CD4-positive, alpha-beta T cell treated with Interleukin-15 for 4 hours (primary cell): ENCODE results near the gene HECW1.
"Not testable (repeated sequence)": the region's sequence is repeated elsewhere in the genome, so short reads cannot be mapped to it uniquely, and the experiment has no call there.

ENCODE experiments used
- DNase-seq: peaks from one replicate; pipeline ENCODE4 v3.0.0-alpha.2; 2020; ENCODE audit warnings: low spot score

HECW1 gene

DNA sequence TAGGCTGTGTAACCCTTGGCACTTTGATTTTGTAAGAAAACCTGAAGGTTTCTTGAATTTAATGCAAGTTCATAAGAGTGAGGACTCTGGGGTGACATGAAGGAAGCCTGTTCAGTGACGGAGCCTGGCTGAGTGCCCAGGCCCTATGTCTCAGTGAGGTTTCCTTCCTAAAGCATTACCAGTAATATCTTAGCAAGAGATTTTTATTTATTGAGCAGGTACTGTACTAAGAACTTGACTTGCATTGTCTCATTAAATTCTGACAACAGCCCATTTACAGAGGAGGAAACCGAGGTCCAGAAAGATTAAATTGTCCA is 197.2 kb downstream of the HECW1 start:
- DNase-seq, result no peak

DNA sequence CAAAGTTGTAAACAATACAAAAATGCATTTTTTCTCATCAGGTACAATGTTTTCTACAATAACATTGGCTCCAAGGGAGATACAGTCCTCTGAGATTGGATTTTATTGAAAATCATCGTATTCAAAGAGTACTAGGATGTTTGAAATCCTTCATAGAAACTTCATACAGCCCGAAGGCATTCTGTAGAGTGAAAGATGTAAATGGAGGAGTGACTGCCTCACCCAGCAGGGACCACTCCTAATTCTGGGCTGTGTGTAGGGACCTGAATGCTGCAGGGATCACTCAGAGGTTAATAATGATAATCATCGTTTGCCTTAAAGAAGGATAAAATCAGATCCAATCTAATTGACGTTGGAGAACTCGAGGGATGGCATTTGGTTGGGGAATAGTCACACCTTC is 198.6 kb downstream of the HECW1 start:
- no peak for DNase-seq

DNA sequence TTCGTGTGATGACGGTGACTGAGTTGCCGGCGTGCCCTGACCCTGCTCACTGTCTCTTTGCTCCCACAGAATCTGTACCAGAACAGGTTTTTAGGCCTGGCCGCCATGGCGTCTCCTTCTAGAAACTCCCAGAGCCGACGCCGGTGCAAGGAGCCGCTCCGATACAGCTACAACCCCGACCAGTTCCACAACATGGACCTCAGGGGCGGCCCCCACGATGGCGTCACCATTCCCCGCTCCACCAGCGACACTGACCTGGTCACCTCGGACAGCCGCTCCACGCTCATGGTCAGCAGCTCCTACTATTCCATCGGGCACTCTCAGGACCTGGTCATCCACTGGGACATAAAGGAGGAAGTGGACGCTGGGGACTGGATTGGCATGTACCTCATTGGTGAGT is 199.2 kb downstream of the HECW1 start:
- no peak for DNase-seq

DNA sequence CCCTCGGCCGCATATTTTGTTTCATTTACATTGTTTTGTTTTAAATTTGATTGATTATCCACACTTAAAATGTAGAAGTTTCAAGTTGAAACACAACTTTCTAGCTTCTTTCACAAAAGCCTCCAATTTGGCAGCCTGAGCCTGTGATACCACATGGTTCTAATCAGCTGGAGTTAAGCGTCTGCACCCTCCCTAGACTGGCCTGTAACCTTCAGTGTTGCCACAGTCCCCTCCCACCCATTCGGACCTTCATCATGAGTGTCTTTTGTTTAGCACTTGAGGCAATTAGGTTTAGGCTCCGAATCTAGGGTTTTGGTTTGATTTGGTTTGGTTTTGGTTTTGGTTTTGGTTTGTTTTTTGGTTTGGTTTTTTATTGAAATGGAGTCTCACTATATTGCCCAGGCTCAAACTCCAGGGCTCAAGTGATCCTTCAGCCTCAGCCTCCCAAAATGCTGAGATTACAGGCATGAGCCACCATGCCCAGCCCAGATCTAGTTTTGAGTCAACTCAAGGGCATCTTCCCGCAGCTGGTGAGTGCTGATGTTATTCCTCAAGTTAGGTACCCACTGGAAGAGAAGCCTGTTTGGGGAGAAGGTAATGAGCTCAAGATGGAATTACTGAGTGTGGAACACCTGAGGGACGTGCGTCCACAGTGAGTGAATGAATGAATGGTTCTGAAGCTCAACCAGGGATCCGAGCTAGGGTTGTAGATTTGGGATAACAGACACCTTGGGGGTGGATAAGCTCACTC is 201.4 kb downstream of the HECW1 start:
- no peak for DNase-seq

DNA sequence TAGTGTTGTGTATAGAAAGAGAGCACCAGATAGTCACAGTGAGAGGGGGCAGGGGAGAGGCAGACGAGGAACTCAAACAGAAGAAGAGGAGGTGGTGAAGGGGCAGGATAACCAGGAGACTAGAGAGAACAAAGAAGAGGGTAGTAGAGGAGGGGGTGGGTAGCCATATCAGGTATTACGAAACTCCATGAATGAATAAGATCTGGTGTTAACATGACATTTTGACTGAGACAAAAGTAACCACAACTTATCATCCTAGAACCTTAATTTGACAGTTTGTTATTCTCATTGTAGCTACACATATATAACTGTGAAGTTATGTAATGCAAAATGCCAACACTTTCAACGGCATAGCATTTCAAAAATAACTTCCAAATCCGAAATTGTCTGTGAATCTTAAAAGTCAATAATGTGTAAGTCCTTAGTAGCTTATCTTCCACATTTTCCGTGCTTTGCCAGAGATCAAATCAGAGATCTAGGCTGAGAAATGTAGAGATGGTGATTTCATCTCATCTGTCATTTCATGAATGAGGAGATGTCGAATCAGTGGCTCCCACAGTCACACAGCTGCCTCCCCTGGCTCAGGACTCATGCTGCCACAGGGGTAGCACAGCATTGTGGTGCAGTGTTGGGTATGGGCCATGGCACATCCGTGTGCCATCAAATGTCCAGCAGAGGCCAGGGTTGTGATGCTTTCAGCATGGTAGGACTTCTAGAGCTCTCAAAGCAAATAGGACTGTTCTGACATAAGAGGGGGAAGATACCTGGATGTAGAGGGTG is 202.1 kb downstream of the HECW1 start:
- DNase-seq, result no peak

DNA sequence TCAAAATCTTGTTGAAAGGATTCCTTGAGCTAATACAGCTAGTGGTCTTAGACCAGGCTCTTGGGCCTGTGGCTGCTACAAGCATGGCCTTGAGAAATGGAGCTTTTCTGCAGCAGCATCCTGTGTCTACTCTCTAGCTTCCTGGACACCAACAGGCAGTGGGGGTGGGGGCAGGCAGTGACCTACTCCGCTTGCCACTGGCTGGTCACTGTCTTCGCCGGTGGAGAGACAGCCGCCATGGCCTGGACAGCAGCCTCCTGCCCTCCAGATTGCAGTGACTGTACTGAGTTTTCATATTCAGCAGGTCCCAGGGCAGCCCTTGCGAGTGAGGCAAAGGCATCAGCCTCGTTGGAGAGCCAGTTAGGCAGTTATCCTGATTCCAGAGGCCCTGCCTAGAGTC is 204.6 kb downstream of the HECW1 start:
- no peak for DNase-seq

DNA sequence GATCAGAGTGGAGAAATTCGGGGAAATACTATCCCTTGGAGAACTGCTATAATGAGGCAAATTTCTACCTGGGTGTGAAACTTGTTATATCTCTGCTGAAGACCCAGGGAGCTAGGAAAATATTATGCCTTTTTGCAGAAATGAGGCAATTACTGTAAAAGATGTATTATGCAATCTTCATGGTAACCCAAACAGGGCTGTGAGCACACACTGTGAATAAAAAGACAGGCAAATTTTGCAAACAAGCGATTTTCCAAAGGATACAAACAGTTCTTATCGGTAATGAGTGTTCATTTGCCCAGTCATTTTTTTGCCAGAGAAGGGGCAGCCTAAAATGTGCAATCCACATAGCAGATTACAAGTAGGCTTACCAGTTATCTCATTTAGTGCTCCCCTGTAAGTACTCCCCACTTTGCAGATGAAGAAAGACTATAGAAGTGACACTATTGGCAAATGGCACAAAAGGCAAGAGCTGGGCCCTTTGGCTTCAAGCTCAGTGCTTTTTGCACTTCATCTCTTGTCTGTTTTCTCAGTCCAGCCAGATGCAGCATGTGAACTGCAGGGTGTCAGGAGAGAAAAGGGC is 205.8 kb downstream of the HECW1 start:
- no peak for DNase-seq

DNA sequence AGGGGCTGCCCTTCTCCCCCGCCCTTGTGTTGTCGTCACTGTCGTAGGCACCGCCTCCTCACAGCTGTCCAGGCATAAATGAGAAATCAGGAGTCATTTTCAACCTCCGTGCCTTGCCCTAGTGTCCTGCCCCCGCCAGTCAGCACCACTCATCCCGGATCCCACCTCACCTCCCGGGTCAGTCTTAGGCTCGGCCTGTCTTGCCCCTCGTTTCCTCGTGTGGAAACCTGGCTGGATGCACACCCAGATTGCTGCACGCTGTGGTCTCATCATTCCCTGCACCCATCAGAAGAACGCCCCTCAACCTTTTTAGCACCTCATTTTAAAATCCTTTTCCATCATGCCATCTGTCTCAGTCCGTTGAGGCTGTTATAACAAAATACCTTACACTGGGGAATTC is 213.1 kb downstream of the HECW1 start:
- no peak for DNase-seq

DNA sequence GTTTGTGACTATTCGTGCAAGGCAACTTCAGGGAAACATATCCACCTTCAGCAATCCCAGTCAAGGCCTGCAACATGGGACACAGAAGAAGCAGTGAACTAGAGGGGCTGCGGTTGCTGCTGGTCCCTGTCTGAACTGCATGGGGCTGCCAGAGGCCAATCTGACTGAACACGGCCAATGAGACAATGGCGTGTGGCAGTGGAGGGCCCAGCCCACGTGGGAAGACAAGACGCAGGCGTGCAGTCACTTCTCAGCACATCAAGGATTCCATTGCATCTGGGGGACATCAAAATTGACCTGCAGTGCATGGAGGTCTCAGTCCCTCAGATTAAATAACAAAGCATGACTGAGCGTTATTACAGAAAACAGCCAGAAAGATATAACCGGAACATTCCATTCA is 215.9 kb downstream of the HECW1 start:
- DNase-seq, result no peak

DNA sequence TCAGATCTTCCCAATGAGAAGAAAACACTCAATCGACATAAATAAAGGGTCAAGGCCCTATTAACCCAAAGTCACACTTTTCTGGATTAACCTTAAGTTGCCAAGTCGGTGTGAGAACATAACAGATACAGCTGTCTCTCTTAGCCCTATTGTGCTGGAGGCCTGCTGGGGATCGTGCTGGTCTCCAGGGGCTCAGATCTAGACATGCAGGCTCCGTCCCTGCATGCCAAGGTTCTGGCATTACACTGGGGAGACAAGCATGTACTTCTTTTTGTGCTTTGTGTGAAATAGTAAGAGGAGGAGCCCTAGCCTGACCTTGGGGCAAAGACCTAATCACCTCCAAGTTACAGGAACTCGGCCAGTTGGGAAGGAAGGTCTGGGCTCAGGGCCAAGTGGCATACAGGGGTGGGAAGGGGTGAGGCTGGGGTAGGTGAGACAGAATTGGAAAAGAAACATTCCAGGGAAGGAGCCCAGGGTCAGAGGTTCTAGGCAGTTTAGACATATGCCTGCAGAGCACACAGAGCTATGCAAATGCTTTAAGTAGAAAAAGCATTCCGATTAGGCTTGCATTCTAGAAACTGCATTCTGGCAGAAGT is 216.4 kb downstream of the HECW1 start:
- no peak for DNase-seq

DNA sequence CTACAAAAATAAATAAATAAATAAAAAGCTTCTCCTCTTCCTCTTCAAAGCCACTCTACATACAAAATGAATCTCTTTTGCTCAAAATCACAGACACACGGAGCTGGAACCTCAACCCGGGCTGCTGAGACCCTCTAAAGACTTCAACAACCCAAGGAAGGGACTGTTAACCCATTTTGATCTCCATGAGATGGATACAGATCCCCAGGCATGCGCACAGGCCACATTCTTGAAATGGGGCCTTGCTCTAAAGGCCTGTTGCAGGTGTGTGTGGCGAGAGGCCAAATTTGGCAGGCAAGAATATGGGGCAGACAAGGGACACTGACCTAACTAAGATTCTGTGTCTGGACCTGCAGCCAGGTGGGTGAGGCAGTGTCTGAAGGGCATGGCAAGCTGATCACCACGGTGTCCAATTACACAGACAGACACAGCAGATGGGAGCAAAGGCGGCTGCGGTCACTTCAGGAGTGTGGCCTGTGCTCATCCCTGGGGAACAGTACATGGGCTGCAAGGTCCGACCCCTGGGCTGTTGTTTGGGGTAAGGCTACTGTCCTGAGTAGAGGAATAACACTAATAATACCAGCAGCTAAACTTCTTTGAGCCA is 219.8 kb downstream of the HECW1 start:
- no peak for DNase-seq

DNA sequence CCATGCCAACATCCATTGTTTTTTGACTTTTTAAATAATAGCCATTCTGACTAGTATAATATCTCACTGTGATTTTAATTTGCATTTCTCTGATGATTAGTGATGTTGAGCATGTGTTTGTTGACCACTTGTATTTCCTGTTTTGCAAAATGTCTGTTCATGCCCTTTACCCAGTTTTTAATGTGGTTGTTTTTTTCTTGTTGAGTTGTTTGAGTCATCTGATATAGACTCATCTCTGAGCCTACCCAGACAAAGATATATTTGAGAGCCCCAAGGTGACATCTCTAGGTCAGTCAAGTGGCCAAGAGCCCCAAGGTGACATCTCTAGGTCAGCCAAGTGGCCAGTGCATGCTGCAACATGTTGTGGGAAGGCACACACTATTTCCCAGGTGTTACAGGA is 224.7 kb downstream of the HECW1 start:
- no peak for DNase-seq

DNA sequence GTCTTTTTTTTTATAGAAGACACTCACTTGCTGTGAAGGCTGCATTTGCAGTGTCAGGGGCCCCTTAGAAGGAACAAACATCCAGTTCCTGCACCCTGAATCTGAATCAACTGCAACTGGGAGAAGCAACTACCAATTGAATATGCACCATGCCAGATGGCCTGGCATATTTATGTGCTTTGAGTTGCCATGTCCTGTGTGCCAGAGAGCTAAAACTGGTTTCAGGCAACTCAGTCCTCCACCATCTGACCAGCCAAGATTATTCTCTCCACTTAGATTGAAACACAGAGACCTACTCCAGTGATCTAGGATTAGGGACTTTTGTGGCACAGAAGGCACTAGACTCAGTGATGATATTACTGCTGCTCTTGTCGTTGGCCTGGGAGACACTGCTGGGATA is 225.4 kb downstream of the HECW1 start:
- DNase-seq, result no peak

DNA sequence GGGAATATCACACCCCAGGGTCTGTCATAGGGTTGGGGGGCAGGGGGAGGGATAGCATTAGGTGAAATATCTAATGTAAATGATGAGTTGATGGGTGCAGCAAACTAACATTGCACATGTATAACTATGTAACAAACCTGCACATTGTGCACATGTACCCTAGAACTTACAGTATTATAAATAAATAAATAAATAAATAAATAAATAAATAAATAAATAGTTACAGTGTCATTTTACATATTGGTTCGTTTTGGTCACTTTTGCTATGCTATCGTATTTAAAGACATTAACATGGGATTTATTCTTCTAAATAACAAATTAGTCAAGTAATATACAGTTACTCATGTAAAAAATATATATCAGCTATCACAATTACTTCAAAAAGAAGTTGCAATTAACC is 228.7 kb downstream of the HECW1 start:
- DNase-seq, result no peak

DNA sequence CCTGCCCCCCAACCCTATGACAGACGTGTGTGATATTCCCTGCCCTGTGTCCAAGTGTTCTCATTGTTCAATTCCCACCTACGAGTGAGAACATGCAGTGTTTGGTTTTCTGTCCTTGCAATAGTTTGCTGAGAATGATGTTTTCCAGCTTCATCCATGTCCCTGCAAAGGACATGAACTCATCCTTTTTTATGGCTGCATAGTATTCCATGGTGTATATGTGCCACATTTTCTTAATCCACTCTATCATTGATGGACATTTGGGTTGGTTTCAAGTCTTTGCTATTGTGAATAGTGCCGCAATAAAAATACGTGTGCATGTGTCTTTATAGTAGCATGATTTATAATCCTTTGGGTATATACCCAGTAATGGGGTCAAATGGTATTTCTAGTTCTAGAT is 231.0 kb downstream of the HECW1 start:
- not testable (repeated sequence) for DNase-seq

DNA sequence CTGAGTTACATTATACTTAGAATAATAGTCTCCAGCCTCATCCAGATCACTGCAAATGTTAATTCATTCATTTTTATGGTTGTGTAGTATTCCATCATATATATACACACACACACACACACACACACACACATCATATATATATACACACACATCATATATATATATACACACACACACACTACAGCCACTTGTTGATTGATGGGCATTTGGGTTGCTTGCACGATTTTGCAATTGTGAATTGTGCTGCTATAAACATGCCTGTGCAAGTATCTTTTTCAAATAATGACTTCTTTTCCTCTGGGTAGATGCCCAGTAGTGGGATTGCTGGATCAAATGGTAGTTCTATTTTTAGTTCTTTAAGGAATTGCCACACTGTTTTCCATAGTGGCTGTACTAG is 233.2 kb downstream of the HECW1 start:
- DNase-seq, result not testable (repeated sequence)

DNA sequence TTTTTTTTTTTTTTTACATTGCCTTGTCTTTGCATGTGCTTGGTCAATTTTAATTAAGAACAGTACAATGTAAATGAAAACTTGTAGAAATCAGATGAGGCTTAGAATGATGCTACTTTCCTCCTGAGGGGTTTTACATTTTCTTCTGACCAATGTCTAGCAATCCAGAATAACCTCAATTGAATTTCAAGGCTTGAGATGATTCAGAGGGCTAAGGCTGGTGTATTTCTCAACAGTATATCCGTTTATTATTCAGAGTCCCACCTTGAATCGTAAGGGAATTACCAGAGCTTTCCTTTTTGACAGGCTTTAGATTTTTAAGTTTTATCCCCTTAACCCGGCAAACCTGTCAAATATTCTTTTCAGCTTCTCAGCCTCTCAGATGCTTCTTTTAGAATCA is 239.2 kb downstream of the HECW1 start:
- DNase-seq, result no peak

DNA sequence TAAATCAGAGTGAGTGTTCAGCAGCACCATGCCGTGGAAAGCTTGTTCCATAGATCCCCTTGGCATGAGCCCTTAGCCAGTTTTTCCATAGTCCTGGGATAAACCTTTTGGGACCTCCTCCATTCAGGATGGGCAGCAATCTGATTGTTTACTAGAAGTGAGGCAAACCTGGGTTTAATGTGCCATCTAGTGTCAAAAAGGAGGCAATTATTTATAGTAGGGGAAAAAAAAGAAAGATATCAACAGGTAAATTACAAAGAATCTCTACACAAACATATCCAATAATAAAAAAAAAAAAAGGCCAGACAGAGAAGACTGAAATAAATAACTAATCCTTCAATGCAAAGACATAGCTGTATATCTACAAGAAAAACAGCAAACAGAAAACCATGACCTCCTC is 241.5 kb downstream of the HECW1 start:
- no peak for DNase-seq

DNA sequence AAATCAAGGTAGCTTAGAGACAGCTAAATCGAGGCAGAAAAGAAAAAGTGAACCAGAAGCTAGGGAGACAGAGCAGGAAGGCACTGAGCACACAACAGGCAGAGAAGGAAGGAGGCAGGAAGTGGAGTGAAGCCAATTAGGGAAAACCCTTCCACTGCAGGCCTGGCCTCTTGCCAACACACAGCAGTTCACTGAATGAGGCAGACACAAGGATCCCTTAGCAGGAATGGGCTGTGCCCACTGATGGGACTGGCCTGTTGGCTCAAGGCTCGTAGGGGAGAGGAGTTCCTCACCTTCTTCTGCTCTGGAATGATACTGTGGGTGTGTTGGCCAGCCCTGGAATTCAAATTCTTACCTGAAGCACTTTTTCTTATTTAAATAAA is 250.2 kb downstream of the HECW1 start:
- DNase-seq, result no peak

DNA sequence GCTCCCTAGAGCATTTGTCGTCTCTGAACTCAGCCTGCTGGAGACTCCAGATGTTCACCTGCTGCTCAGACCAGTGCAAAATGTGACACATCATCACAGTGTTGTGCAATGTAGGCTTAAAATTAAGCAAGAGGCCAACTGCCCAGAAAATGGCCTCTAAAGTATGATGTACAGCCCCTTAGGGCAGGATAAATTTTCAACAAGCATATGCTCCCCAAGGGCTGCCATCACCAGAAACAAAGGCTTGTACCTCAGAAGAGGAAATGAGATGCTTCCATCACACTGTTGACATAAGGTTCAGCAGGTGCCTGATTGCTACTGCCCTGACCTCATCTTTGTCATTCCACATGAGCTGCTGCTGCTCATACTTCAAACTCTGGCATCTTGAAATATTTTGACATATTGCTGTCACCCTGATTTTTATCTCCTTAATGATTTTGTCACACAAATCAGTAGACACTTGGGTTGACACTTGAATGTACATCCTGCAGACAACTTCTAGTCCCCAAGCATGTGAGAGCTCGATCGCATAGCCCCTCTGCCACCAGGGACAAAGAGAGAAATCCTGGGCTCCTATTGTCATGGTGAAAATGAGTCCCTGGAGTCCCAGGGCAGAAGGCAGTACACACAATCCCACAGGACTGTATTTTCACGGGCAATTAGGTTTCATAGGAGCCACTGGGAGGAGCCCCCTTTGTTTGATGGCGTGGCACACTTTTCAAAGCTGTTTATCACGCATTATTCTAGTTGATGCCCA is 250.8 kb downstream of the HECW1 start:
- DNase-seq, result no peak

DNA sequence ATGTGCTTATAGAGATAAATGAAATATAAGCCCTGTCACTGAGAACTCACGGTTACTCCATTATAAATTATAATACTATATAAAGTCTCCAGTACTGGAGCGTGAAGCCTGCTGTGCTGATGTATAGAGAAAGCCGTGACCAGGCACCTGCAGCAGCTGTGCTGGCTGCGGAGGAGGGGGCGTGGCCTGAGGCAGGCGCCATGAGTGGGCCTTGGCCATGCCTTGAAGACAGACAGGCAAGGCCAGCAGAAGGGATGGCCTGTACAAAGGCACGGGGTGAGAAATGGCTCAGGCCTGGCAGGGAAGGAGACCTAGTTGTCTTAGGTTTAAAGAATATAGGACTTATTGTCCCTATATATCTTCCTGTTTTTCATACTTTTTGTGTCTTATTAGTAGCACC is 251.9 kb downstream of the HECW1 start:
- no peak for DNase-seq
